ENCODE measurements around the gene CHRNE. TPM values are rescaled to one million over a fixed set of nuclear protein-coding genes. Genes with fewer than 3 reads are reported as not detected.

The CHRNE gene
- total and polyA plus RNA-seq, 2 of the 4 experiments (the other 2 are of a cell fraction): under 0.01 to 0.21 TPM

DNA sequence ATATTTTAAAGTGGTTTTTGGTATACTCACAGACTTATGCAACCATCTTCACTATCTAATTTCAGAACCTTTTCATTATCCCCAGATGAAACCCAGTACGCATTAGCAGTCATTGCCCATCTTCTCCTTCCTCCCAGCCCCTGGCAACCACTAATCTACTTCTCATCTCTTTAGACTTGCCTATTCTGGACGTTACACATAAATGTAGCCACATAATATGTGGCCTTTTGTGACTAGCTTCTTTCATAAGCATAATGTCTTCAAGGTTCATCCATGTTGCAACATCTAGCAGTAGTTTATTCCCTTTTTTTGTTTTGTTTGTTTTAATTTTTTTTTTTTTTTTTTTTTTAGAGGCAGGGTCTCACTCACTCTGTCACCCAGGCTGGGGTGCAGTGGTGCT is 32.0 kb downstream of the CHRNE start:
- Histone ChIP-seq H4K8ac (ENCODE audit: low read depth in 2 of 2, low read length in 2 of 2) (no peak overlapping the region), H4K5ac (ENCODE audit: low read depth, low read length) (no peak overlapping the region), H2BK20ac (ENCODE audit: low read depth, low read length) (no peak overlapping the region), H3K36me3 (ENCODE audit: control insufficient read depth, insufficient read depth, low read length) (peaks cover 1% of the 10 kb centered on the region; the same call in 1 of the 2 replicates), H3K18ac (ENCODE audit: low read depth, low read length) (no peak overlapping the region), H2BK5ac (ENCODE audit: low read depth, low read length, poor library complexity, severe bottlenecking) (no peak overlapping the region), H3K23ac (ENCODE audit: low read depth, low read length) (no peak overlapping the region), H3K27me3 (ENCODE audit: control insufficient read depth, insufficient read depth, low read length) (no peaks in the 10 kb centered on the region), H3K56ac (ENCODE audit: extremely low read depth, insufficient read depth, low read length) (no peak overlapping the region), H3K79me1 (ENCODE audit: low read depth in 1 of 2, low read length in 2 of 2) (peaks cover 14 to 29% of the 10 kb centered on the region in 2 experiments; a peak in 3 of 4 replicates), H2BK120ac (ENCODE audit: low read depth, low read length) (no peak overlapping the region), H3K14ac (replicated peaks; ENCODE audit: low read depth, low read length) (no peak overlapping the region), H4K20me1 (ENCODE audit: insufficient read depth, low read length) (peaks cover 12% of the 10 kb centered on the region), H3K9ac (ENCODE audit: low read depth, low read length) (no peak overlapping the region), H2BK15ac (ENCODE audit: low read depth, low read length) (no peak overlapping the region), H3K4me1 (ENCODE audit: control insufficient read depth, insufficient read depth, low read length) (no peaks in the 10 kb centered on the region), H3K27ac (ENCODE audit: insufficient read depth, low read length) (no peak overlapping the region), H3K9me1 (ENCODE audit: insufficient read depth, low read length) (no peaks in the 10 kb centered on the region; the same call in 1 of the 2 replicates), H3K4ac (ENCODE audit: low read depth, low read length) (no peak overlapping the region), H3K4me2 (ENCODE audit: low read depth, low read length) (no peak overlapping the region), H3K4me3 (ENCODE audit: insufficient read depth, low read depth, low read length) (no peak overlapping the region), H2AFZ (replicated peaks; ENCODE audit: low read length, poor library complexity) (no peak overlapping the region), H4K91ac (ENCODE audit: insufficient read depth, low read depth, low read length) (no peak overlapping the region), H2AK9ac (replicated peaks; ENCODE audit: low read depth, low read length, poor library complexity) (no peak overlapping the region), H3K9me3 (ENCODE audit: control insufficient read depth, insufficient read depth, low read length) (no peaks in the 10 kb centered on the region), H2AK5ac (ENCODE audit: low read depth, low read length) (no peak overlapping the region)
- ATAC-seq (ENCODE audit: low read depth) (no peak), DNase-seq (no peak)
- POLR2A ChIA-PET (ENCODE audit: unreplicated experiment): no interaction called here
- intact Hi-C loops (cut with micrococcal nuclease): no loop called here
- BruUV-seq (replicated peaks): no TSS peak
- in situ Hi-C loops (cut with MboI; ENCODE audit: low sequenced_read_pairs): no loop called here
- dilution Hi-C loops (cut with HindIII; ENCODE audit: low sequenced_read_pairs, unreplicated experiment): no loop called here
- 100% methylated on average over 2 of the region's 2 CpGs; no CpG with 5 or more reads in 1 of the 2 experiments for WGBS, 2 experiments (ENCODE audit: extremely low coverage in 2 of 2, insufficient read length in 1 of 2)
- CTCF ChIA-PET: no interaction called here
- no peak for TF ChIP-seq USF2 (IDR thresholded peaks at IDR 0.05; ENCODE audit: low read depth, low read length)
- TF ChIP-seq CHD1 (IDR thresholded peaks at IDR 0.05; ENCODE audit: low read depth, low read length): no peak
- no peak for TF ChIP-seq MAZ (IDR thresholded peaks at IDR 0.05; ENCODE audit: borderline replicate concordance, low read depth, low read length)
- TF ChIP-seq RAD21 (IDR thresholded peaks at IDR 0.05; ENCODE audit: low read length): no peak
- TF ChIP-seq CEBPB (IDR thresholded peaks at IDR 0.05; ENCODE audit: low read depth, low read length): no peak
- no peak for TF ChIP-seq BHLHE40 (IDR thresholded peaks at IDR 0.05; ENCODE audit: low read depth, low read length)
- TF ChIP-seq, protein P1, sequence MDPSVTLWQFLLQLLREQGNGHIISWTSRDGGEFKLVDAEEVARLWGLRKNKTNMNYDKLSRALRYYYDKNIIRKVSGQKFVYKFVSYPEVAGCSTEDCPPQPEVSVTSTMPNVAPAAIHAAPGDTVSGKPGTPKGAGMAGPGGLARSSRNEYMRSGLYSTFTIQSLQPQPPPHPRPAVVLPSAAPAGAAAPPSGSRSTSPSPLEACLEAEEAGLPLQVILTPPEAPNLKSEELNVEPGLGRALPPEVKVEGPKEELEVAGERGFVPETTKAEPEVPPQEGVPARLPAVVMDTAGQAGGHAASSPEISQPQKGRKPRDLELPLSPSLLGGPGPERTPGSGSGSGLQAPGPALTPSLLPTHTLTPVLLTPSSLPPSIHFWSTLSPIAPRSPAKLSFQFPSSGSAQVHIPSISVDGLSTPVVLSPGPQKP (IDR thresholded peaks at IDR 0.05; ENCODE audit: borderline replicate concordance, low read depth, low read length): no peak
